GM10266 (cell line): Measurements from ENCODE around the gene SLC25A21.

ENCODE experiments used
- DNase-seq: peaks from one replicate; pipeline ENCODE4 v3.0.0; 2012; ENCODE audit errors: extremely low spot score
- CTCF ChIP-seq: IDR thresholded peaks from 2 replicates; pipeline ENCODE4 v1.5.1; 2012; ENCODE audit warnings: mild to moderate bottlenecking, low read depth; ENCODE audit not compliant: control insufficient read depth, insufficient read depth; ENCODE audit errors: missing control alignments

SLC25A21 gene

DNA sequence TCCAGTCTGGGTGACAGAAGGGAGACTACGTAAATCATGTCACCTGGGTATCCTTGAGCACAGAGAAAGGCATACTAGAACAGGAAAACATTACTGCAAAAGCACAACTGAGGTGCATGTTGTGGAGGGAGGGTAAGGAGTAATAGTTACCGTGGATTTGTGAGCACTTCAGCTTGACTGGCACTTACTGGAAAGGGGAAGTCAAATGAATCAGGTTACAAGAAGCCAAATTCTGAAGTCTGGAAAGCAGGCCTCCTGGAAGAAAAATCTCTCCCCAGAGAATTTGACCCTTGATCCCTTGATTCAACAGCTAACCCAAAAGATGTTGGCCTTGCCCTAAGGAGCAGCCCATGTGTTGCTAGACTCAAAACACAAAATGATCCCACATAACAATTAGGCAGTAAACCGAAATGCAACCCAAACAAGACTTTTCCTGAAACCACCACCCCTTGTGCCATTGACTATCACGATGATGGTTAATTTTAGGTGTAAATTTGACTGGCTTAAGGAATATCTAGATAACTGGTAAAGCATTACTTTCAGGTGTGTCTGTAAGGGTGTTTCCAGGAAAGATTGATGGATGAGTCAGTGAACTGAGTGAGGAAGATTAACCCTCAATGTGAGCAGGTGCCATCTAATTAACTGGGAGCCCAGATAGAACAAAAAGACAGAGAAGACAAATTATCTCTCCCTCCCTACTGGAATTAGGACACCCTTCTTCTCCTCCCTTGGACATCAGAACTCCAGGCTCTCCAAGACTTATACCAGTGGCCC is 108.8 kb downstream of the SLC25A21 start:
- no peak for DNase-seq

GRCh38 chr14:37062191-37062803 is 110.1 kb downstream of the SLC25A21 start:
- TF ChIP-seq CTCF = no peak
- DNase-seq = no peak

More for the DNA sequence above, 108.8 kb downstream of the SLC25A21 start:
- TF ChIP-seq CTCF = no peak

GRCh38 chr14:37061697-37062096 is 110.7 kb downstream of the SLC25A21 start:
- no peak for DNase-seq
- no peak for TF ChIP-seq CTCF

GRCh38 chr14:37060496-37061260 is 111.7 kb downstream of the SLC25A21 start:
- DNase-seq = no peak
- TF ChIP-seq CTCF = no peak

DNA sequence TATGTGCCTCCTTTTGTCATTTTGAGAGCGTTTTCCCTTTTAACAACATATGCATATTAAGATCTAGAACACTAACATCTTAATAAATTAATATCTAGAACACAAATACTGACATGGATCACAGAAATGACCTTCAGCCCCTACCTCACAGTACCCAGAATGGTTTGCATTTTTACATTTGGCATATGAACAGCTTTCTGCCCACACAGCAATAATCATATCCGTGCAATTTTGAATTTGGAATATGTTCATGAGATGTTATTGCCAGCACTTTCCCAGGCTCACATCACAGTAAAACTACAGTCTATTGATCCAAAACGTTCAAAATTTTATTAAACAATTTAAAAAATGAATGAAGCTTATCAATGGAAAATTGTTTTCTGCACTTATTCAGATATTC is 114.6 kb downstream of the SLC25A21 start:
- TF ChIP-seq CTCF = no peak
- no peak for DNase-seq

DNA sequence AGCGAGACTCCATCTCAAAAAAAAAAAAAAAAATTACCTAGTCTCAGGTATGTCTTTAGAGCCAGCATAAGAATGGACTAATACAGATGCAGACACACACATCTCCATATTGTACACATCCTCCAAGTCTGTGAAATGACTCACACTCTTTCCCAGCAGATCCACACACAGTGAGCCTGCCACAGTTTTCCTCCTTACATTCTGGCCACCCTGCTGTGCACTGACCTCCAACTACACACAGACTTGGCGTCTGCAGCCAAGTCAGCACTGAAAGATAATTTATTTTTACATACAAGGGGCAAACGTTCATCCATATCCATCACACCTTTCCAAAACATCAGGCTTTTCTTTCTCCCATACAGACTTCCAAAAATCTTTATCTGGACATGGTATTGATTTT is 115.9 kb downstream of the SLC25A21 start:
- no peak for TF ChIP-seq CTCF
- no peak for DNase-seq
